Measurements from ENCODE around the gene PDGFD. TPM values are rescaled to one million over a fixed set of nuclear protein-coding genes. Genes with fewer than 3 reads are reported as not detected.

The PDGFD gene
- total RNA-seq, 2 donors from 2014 or later, result not detected

DNA sequence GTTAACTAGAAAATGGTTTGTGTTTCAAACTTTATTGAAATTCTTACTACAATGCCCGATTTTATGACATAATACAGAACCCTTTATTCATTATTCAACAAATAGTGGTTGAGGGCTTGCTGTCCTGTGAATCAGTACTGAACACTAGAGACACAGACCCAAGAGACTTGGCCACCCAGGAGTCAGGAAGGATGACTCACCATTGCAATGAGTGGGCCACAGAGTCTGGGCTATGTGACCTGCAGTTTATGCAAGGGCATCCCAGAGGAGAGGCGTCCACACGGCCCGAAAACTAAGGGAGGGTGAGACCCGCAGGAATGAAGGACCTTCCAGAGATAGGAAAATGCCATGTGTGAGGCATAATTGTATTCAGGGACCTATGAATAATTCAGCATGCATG, 271.3 kb downstream of the PDGFD start:
- Mint-ChIP-seq H3K9me3 (peaks cover 10% of the 10 kb centered on the region), H3K27ac (no peak overlapping the region), H3K36me3 (ENCODE audit: low read depth) (no peaks in the 10 kb centered on the region), H3K27me3 (peaks cover 3% of the 10 kb centered on the region), H3K4me3 (no peak overlapping the region), H3K4me1 (no peaks in the 10 kb centered on the region)
- no peak for ATAC-seq (replicated peaks)

DNA sequence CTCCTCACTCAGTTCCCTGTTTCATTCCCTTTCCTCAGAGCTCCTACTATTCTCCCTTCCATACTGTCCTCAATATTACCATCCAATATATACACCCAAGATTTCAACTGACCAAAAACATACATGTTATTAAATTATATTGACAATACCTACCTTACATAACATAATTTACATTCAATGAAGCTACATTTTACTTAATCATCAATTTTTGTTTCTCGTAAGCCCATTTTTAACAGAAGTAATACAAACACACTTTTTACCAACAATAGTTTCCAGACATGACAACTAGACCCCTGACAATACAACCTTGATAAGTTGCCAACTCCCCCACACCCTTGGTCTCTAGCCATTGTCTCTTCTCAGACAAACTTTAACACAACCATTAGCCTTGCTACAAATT, 273.3 kb downstream of the PDGFD start:
- peaks cover 3% of the 10 kb centered on the region for H3K27me3 Mint-ChIP-seq
- no peak overlapping the region for H3K27ac Mint-ChIP-seq
- no peak for ATAC-seq (replicated peaks)
- no peak overlapping the region for H3K4me3 Mint-ChIP-seq
- no peaks in the 10 kb centered on the region for H3K4me1 Mint-ChIP-seq
- H3K9me3 Mint-ChIP-seq, result peaks cover 10% of the 10 kb centered on the region
- H3K36me3 Mint-ChIP-seq (ENCODE audit: low read depth), result no peaks in the 10 kb centered on the region

DNA sequence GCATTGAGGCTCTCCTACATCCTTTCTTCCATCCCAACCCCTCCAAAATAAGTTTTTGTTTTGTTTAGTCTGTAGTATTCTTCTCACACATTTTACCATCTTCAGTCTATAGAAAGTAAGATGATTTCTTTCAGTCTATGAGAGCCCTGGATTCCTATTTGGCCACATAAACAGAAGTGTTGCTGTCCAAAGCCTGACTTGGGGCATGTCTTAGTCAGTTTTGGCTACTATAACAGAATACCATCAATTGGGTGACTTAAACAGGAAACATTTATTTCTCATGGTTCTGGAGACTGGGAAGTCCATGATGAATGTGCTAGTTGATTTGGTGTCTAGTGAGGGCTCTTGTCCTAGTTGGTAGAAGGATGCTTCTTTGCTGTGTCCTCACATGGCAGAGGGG, 274.3 kb downstream of the PDGFD start:
- H3K36me3 Mint-ChIP-seq (ENCODE audit: low read depth), result no peaks in the 10 kb centered on the region
- H3K4me3 Mint-ChIP-seq, result no peak overlapping the region
- peaks cover 10% of the 10 kb centered on the region for H3K9me3 Mint-ChIP-seq
- H3K4me1 Mint-ChIP-seq, result no peaks in the 10 kb centered on the region
- ATAC-seq (replicated peaks), result no peak
- no peak overlapping the region for H3K27ac Mint-ChIP-seq
- H3K27me3 Mint-ChIP-seq, result peaks cover 2% of the 10 kb centered on the region

DNA sequence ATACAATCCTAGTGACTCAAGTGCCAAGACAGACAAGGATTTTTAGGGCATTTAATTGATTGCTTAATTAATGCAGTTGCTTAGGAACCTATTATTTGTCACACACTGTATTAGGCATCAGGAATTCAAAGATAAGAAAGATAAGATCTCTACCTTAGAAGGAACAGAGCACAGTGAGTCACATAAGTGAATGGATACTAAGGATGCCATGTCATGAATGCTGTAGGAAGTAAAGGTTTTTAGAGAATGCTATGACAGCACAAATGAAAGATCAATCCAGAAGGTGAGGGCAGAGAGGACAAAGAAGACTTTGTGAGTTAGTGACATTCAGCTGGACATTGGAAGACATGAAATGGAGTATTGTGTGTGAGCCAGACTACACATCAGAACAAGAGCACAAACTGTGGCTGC, 275.4 kb downstream of the PDGFD start:
- Mint-ChIP-seq H3K4me1 (no peaks in the 10 kb centered on the region), H3K9me3 (peaks cover 10% of the 10 kb centered on the region), H3K27me3 (no peaks in the 10 kb centered on the region), H3K36me3 (ENCODE audit: low read depth) (no peaks in the 10 kb centered on the region), H3K4me3 (no peak overlapping the region), H3K27ac (no peak overlapping the region)
- no peak for ATAC-seq (replicated peaks)

DNA sequence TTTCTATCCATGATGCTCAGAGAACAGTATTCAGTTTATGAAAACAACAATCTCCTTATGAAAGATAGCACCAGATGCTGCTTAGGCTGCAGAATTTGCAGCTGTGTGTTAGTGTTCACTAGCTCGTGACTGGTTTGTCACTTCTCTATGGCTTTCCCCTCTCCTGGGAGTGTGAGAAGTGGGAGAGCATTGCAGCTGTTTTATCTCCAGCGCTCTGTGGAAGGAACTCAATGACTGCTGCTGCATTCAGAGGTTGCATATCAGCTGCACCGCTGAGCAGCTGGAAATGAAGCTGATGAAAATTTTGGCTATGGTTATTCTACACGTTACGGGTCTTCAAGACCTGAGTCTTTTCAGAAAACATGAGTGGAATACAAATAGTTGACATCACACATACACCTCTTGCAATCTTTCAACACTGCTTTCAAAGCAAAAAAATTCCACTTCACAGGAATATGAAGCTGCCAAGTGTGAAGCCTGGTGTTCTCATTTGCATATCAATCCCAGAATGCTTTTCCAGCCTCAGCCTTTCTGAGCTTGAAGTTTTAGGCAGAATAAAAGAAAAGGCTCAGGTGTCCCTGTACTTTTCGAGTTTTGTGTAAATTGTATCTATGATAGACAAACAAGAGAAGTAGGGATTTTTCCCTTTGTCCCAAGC, 276.8 kb downstream of the PDGFD start:
- H3K4me3 Mint-ChIP-seq, result no peak overlapping the region
- ATAC-seq (replicated peaks), result no peak
- H3K27ac Mint-ChIP-seq, result no peak overlapping the region
- H3K4me1 Mint-ChIP-seq, result no peaks in the 10 kb centered on the region
- H3K36me3 Mint-ChIP-seq (ENCODE audit: low read depth), result no peaks in the 10 kb centered on the region
- H3K9me3 Mint-ChIP-seq, result peaks cover 10% of the 10 kb centered on the region
- no peaks in the 10 kb centered on the region for H3K27me3 Mint-ChIP-seq

DNA sequence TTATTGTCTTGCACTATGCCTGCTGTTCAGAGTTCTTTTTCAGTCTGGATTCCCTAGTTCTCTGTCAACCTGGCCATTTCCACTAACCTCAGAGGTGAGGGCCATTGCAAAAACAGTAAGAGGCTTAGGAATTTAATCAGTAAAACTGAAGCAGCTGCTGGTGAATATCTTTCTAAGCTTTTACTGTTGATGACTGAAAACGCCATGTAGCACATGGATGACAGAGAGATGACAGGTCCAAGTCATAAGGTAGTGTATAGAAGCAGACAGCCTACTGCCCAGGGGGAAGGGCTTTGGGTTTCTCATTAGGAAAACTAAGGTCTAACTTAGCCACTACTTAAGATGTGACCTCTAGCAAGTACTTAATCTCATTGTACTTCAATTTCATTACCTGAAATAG, 280.1 kb downstream of the PDGFD start:
- Mint-ChIP-seq H3K4me1 (no peaks in the 10 kb centered on the region), H3K4me3 (no peak overlapping the region), H3K27ac (no peak overlapping the region), H3K27me3 (no peaks in the 10 kb centered on the region), H3K9me3 (peaks cover 4% of the 10 kb centered on the region), H3K36me3 (ENCODE audit: low read depth) (no peaks in the 10 kb centered on the region)
- ATAC-seq (replicated peaks), result no peak

DNA sequence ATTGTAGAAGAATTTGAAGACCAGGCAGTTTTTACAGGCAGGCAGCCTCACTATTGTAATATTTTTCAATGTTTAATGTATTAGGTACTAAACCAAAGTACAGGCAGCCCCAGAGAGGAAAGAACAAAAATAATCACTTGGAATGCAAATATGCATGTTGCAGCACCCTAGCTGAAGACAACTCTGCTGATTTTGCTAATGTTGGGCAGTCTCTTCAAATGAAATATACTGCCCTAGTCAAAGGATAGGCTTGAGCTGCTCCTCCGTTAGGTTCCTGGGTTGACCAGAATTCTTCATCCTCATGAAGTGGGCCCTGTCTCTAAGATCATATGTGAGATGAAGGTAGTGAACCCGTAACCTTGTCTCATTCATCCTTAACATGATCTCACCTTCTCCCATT, 280.7 kb downstream of the PDGFD start:
- Mint-ChIP-seq H3K4me3 (no peak overlapping the region), H3K9me3 (no peaks in the 10 kb centered on the region), H3K4me1 (no peaks in the 10 kb centered on the region), H3K27me3 (no peaks in the 10 kb centered on the region), H3K27ac (no peak overlapping the region), H3K36me3 (ENCODE audit: low read depth) (no peaks in the 10 kb centered on the region)
- ATAC-seq (replicated peaks), result no peak

DNA sequence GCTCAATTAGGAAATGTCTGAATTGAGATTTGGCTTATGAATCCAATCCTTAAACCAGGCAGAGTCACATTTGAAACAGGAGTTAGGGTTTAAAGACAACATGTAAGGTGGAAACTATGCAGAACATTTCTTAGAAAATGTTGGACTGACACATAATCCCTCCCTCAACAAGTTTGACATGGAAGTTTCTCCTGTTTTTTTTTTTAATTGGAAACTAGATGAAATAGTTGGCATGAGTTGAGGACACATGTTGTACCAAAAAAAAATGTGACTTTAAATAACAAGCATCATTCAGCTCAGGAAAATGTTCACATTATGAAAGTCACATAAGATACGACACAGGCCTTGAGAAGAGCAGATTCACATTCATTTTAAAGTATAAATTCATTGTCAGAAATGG, 282.4 kb downstream of the PDGFD start:
- Mint-ChIP-seq H3K36me3 (ENCODE audit: low read depth) (no peaks in the 10 kb centered on the region), H3K4me3 (no peak overlapping the region), H3K9me3 (no peaks in the 10 kb centered on the region), H3K4me1 (no peaks in the 10 kb centered on the region), H3K27ac (no peak overlapping the region), H3K27me3 (no peaks in the 10 kb centered on the region)
- no peak for ATAC-seq (replicated peaks)

DNA sequence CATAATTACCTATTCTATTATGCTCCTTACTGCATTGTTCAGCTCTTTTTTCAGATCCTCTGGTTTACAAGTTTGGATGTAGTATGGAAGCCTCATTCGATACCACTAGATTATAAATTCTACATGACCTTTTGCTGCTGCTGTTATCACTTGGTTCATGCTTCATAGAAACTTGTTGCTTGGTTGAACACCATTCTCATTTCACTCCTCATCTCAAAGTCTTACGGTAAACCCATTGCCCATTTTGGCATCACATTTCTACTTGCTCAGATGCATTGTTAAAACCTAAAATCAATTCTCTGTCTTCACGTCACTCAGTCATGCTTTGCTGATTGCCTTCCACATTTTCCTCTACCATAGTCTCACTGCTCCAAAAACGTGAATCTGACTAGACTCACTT, 283.0 kb downstream of the PDGFD start:
- Mint-ChIP-seq H3K9me3 (no peaks in the 10 kb centered on the region), H3K27me3 (no peaks in the 10 kb centered on the region), H3K36me3 (ENCODE audit: low read depth) (no peaks in the 10 kb centered on the region), H3K4me1 (no peaks in the 10 kb centered on the region), H3K27ac (no peak overlapping the region), H3K4me3 (no peak overlapping the region)
- ATAC-seq (replicated peaks), result no peak

DNA sequence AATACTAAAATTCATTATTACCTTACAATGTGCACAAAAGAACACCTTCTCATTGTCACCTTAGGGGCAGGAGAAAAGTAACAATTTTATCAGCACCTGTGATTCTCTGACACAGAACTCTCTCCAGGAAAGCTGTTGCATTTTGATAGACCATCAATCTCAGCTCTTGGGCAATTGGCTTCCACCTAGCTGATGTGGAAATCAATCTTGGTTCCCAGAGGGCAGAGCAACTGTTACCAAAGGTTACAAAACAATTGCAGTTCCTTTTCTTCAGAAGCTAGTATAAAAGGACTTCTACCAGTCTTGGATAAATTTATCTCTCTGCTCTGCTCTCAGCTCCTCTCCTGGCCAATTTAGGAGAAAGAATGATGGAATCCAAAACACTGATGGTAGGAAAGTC, 285.3 kb downstream of the PDGFD start:
- H3K4me1 Mint-ChIP-seq, result no peaks in the 10 kb centered on the region
- no peak for ATAC-seq (replicated peaks)
- no peaks in the 10 kb centered on the region for H3K9me3 Mint-ChIP-seq
- H3K4me3 Mint-ChIP-seq, result no peak overlapping the region
- no peak overlapping the region for H3K27ac Mint-ChIP-seq
- H3K36me3 Mint-ChIP-seq (ENCODE audit: low read depth), result no peaks in the 10 kb centered on the region
- H3K27me3 Mint-ChIP-seq, result no peaks in the 10 kb centered on the region

DNA sequence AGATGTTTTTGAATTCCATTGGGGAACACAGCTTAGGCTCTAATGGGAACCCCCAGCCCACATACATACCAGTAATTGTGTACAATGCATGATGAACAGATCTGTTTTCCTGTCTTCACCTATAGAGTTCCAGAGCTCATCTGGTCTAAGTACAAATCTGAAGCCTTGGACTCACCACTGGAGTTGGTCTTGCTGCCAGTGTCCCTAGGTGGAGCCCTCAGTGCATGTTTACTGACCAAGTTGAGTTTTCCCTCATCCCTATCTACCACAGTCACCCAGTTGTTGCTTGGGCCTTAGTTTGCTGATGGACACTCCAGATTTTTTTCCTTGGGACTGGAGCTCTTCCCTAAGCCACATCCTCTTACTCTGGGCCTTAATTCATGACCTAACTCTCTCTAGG, 286.7 kb downstream of the PDGFD start:
- no peaks in the 10 kb centered on the region for H3K4me1 Mint-ChIP-seq
- H3K27me3 Mint-ChIP-seq, result no peaks in the 10 kb centered on the region
- H3K4me3 Mint-ChIP-seq, result no peak overlapping the region
- no peak overlapping the region for H3K27ac Mint-ChIP-seq
- H3K9me3 Mint-ChIP-seq, result no peaks in the 10 kb centered on the region
- ATAC-seq (replicated peaks), result no peak
- no peaks in the 10 kb centered on the region for H3K36me3 Mint-ChIP-seq (ENCODE audit: low read depth)

DNA sequence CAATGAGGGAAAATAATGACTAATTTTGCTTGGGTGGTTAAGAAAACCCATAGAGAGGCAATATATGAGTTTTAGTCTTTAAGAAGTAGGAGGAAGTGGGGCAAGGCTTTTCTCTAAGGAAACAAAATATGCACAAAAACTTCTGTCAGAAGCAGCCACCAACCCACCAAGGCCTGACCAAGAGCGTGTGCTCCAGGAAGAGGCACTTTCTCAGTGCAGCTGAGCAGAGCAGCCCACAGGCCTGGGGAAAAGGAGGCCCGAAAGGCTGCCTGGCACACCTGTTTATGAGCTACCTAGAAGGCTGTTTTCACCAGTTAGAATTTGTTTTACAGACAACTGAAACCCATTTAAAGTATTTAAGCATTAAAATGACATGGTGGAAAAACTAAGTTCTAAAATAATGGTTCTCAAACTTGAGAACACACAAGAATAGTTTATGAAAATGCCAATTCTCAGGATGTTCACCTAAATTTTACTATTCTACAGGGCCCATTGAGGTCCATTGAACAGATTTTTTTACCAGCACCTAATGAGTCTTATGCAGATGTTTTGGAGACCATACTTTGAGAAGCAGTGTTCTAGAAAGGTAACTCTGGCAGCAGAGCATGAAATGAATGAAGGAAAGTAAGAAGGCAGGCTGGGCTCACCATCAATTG, 288.0 kb downstream of the PDGFD start:
- no peaks in the 10 kb centered on the region for H3K9me3 Mint-ChIP-seq
- H3K27ac Mint-ChIP-seq, result no peak overlapping the region
- H3K36me3 Mint-ChIP-seq (ENCODE audit: low read depth), result no peaks in the 10 kb centered on the region
- H3K27me3 Mint-ChIP-seq, result no peaks in the 10 kb centered on the region
- no peaks in the 10 kb centered on the region for H3K4me1 Mint-ChIP-seq
- no peak overlapping the region for H3K4me3 Mint-ChIP-seq
- ATAC-seq (replicated peaks), result peak; percentile 19

DNA sequence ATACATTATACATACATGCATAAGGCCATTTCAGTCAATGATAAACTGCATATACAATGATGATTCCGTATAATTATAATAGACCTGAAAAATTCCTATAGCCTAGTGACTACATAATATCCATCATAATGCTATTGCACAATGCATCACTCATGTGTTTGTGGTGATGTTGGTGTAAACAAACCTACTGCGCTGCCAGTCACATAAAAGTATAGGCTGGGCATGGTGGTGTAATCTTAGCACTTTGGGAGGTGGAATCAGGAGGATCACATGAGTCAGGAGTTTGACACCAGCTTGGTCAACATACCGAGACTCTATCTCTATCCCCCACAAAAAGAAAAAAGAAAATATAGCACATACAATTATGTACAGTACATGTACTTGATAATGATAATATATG, 291.2 kb downstream of the PDGFD start:
- no peaks in the 10 kb centered on the region for H3K4me1 Mint-ChIP-seq
- peaks cover 4% of the 10 kb centered on the region for H3K27me3 Mint-ChIP-seq
- no peak for ATAC-seq (replicated peaks)
- no peak overlapping the region for H3K27ac Mint-ChIP-seq
- no peak overlapping the region for H3K4me3 Mint-ChIP-seq
- H3K9me3 Mint-ChIP-seq, result peaks cover 3% of the 10 kb centered on the region
- no peaks in the 10 kb centered on the region for H3K36me3 Mint-ChIP-seq (ENCODE audit: low read depth)

DNA sequence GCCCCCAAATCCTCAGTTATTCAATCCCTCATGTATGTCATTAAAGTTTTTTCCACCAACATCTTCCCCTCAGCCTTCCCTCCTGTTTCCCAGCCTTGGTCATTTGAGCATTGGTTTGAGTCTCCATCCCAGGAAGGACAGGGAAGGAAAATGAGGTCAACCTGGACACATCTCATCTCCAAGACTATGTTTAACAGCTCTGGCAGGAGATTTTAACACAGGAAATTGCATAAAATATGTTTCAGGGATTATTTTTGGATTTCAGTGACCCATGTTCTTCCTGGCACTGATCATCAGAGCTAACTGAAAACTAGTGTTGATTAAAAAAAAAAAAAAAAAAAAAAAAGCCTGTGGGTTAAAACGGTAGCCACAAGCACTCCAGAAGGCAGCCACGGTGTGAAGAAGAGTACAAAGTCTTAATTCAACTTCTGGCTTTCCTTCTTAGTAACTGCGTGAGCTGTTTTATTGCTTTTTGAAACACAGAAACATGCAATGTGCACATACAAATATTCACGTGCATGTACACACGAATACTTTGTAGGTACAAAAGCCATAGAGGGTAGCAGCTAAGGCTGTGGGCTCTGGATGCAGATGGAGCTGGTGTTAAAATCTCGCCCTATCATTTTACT, 291.9 kb downstream of the PDGFD start:
- no peak for ATAC-seq (replicated peaks)
- Mint-ChIP-seq H3K27ac (no peak overlapping the region), H3K4me3 (no peak overlapping the region), H3K36me3 (ENCODE audit: low read depth) (no peaks in the 10 kb centered on the region), H3K27me3 (peaks cover 4% of the 10 kb centered on the region), H3K4me1 (no peaks in the 10 kb centered on the region), H3K9me3 (peaks cover 3% of the 10 kb centered on the region)

DNA sequence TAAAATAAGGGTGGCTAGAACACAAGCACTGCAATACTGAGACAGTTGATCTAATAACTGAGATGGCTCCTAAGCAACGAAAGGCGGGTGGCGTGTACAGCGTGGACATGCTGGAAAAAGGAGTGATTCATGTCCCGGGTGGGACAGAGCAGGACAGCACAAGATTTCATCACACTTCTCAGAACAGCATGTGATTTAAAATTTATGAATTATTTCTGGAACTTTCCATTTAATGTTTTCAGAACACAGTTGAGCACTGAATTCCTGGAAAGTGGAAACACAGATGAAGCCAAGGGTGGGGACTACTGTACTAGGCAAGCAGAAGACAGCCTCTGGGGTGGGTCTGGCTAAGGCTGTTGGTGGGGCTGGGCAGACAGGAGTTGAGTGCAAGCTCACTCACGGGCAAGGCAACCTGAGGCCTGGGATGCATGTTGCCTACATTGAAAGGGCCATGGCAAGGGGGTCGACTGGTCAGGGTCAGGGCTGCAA, 293.1 kb downstream of the PDGFD start:
- no peaks in the 10 kb centered on the region for H3K4me1 Mint-ChIP-seq
- H3K9me3 Mint-ChIP-seq, result peaks cover 3% of the 10 kb centered on the region
- no peak for ATAC-seq (replicated peaks)
- no peak overlapping the region for H3K27ac Mint-ChIP-seq
- H3K4me3 Mint-ChIP-seq, result no peak overlapping the region
- H3K27me3 Mint-ChIP-seq, result peaks cover 4% of the 10 kb centered on the region
- no peaks in the 10 kb centered on the region for H3K36me3 Mint-ChIP-seq (ENCODE audit: low read depth)

All from activated T-helper 17 cell treated with anti-CD3 and anti-CD28 coated beads, Interleukin-2, amount 50 U/mL, for 72 hours (primary cell).